H9 (cell line): ENCODE data around the gene ANAPC2. TPM values are rescaled to one million over a fixed set of nuclear protein-coding genes. Genes with fewer than 3 reads are reported as not detected.

Experiments
- DNase-seq: peaks from one replicate; pipeline ENCODE4 v3.0.0-alpha.2; 2017
- H2AFZ ChIP-seq: one replicate; pipeline ENCODE4 v1.6.1; 2013; ENCODE audit warnings: mild to moderate bottlenecking, low read length, control low read depth, moderate library complexity
- H2AK5ac ChIP-seq: 2 replicates; pipeline ENCODE4 v1.6.1; 2013; ENCODE audit warnings: low read length, control low read depth, mixed read lengths; ENCODE audit not compliant: insufficient read length
- H2BK120ac ChIP-seq: one replicate; pipeline ENCODE4 v1.6.1; 2013; ENCODE audit warnings: low read depth, mild to moderate bottlenecking, low read length, control low read depth, inconsistent platforms; ENCODE audit not compliant: poor library complexity, severe bottlenecking
- H2BK12ac ChIP-seq: 2 replicates; pipeline ENCODE4 v1.6.1; 2013; ENCODE audit warnings: low read length, control low read depth, mixed read lengths, low read depth; ENCODE audit not compliant: insufficient read length
- H2BK15ac ChIP-seq: 2 replicates; pipeline ENCODE4 v1.6.1; 2013; ENCODE audit warnings: low read depth, low read length, control low read depth
- H2BK20ac ChIP-seq: one replicate; pipeline ENCODE4 v1.6.1; 2013; ENCODE audit warnings: low read depth, mild to moderate bottlenecking, low read length, control low read depth, inconsistent platforms; ENCODE audit not compliant: poor library complexity, severe bottlenecking
- H2BK5ac ChIP-seq: 2 replicates; pipeline ENCODE4 v1.6.1; 2013; ENCODE audit warnings: low read length, control low read depth, mixed read lengths; ENCODE audit not compliant: insufficient read length
- H3K14ac ChIP-seq: 2 replicates; pipeline ENCODE4 v1.6.1; 2013; ENCODE audit warnings: low read length, control low read depth; ENCODE audit not compliant: insufficient read depth
- H3K18ac ChIP-seq: 2 replicates; pipeline ENCODE4 v1.6.1; 2013; ENCODE audit warnings: low read depth, mild to moderate bottlenecking, mixed read lengths, low read length, control low read depth; ENCODE audit not compliant: insufficient read length
- H3K23ac ChIP-seq: 2 replicates; pipeline ENCODE4 v1.6.1; 2013; ENCODE audit warnings: low read length, control low read depth, mixed read lengths, low read depth; ENCODE audit not compliant: insufficient read length
- H3K23me2 ChIP-seq: 2 replicates; pipeline ENCODE4 v1.6.1; 2013; ENCODE audit warnings: low read depth, mild to moderate bottlenecking, mixed read lengths, low read length, control low read depth; ENCODE audit not compliant: insufficient read length, poor library complexity, severe bottlenecking
- H3K27ac ChIP-seq: 2 replicates; pipeline ENCODE4 v1.5.1; 2013; ENCODE audit warnings: low read length, control low read depth, mixed read lengths, low read depth; ENCODE audit not compliant: insufficient read length
- H3K27me3 ChIP-seq: 2 replicates; pipeline ENCODE4 v1.6.1; 2013; ENCODE audit warnings: low read length, control low read depth, inconsistent platforms; ENCODE audit not compliant: insufficient read depth
- H3K4ac ChIP-seq: 2 replicates; pipeline ENCODE4 v1.6.1; 2013; ENCODE audit warnings: low read depth, mild to moderate bottlenecking, control low read depth, inconsistent platforms, low read length, moderate library complexity
- H3K4me1 ChIP-seq: 2 replicates; pipeline ENCODE4 v1.6.1; 2013; ENCODE audit warnings: low read length, control low read depth, inconsistent platforms; ENCODE audit not compliant: insufficient read depth
- H3K4me2 ChIP-seq: 2 replicates; pipeline ENCODE4 v1.6.1; 2013; ENCODE audit warnings: low read length, control low read depth, mixed read lengths; ENCODE audit not compliant: insufficient read length, insufficient read depth
- H3K56ac ChIP-seq: 2 replicates; pipeline ENCODE4 v1.6.1; 2013; ENCODE audit warnings: low read depth, mild to moderate bottlenecking, mixed read lengths, low read length, control low read depth; ENCODE audit not compliant: insufficient read length
- H3K79me1 ChIP-seq: 2 replicates; pipeline ENCODE4 v1.6.1; 2013; ENCODE audit warnings: low read depth, mild to moderate bottlenecking, moderate library complexity, low read length, control low read depth, inconsistent platforms; ENCODE audit not compliant: insufficient read depth, poor library complexity, severe bottlenecking
- H3K79me2 ChIP-seq: 2 replicates; pipeline ENCODE4 v1.6.1; 2013; ENCODE audit warnings: low read length, control low read depth, inconsistent platforms; ENCODE audit not compliant: insufficient read depth
- H3K9ac ChIP-seq: 2 replicates; pipeline ENCODE4 v1.6.1; 2013; ENCODE audit warnings: low read length, control low read depth, mixed read lengths; ENCODE audit not compliant: insufficient read length; ENCODE audit errors: extremely low read depth
- H3K9me3 ChIP-seq: one replicate; pipeline ENCODE4 v1.6.1; 2013; ENCODE audit warnings: low read depth, low read length, inconsistent platforms; ENCODE audit not compliant: control insufficient read depth
- H3T11ph ChIP-seq: one replicate; pipeline ENCODE4 v1.6.1; 2013; ENCODE audit warnings: mild to moderate bottlenecking, low read length, control low read depth, inconsistent platforms
- H4K20me1 ChIP-seq: one replicate; pipeline ENCODE4 v1.6.1; 2013; ENCODE audit not compliant: control insufficient read depth, insufficient read length, insufficient read depth
- H4K5ac ChIP-seq: 2 replicates; pipeline ENCODE4 v1.6.1; 2013; ENCODE audit warnings: low read depth, mild to moderate bottlenecking, mixed read lengths, low read length, control low read depth; ENCODE audit not compliant: insufficient read length
- H4K8ac ChIP-seq: replicated peaks from 2 replicates; pipeline ENCODE4 v1.6.1; 2013; ENCODE audit warnings: low read length, control low read depth, mixed read lengths, low read depth; ENCODE audit not compliant: insufficient read length
- H4K91ac ChIP-seq: 2 replicates; pipeline ENCODE4 v1.6.1; 2013; ENCODE audit warnings: low read depth, mild to moderate bottlenecking, moderate library complexity, mixed read lengths, low read length, control low read depth; ENCODE audit not compliant: insufficient read length
- H3K27ac Mint-ChIP-seq, 3 experiments: 2 replicates in 2 of 3; 3 replicates in 1 of 3; pipeline ENCODE4 v1.8.0; 2020 to 2021; ENCODE audit warnings: mixed read lengths in 3 of 3, mild to moderate bottlenecking in 1 of 3, moderate library complexity in 1 of 3
- H3K27me3 Mint-ChIP-seq: 2 replicates; pipeline ENCODE4 v1.8.0; 2021; ENCODE audit warnings: low read depth, mild to moderate bottlenecking, moderate library complexity, mixed read lengths
- H3K36me3 Mint-ChIP-seq, 3 experiments: 2 replicates in 2 of 3; 3 replicates in 1 of 3; pipeline ENCODE4 v1.8.0; 2020 to 2021; ENCODE audit warnings: low read depth in 3 of 3, mixed read lengths in 3 of 3; ENCODE audit not compliant: insufficient read depth in 1 of 3
- H3K4me1 Mint-ChIP-seq, 2 experiments: 2 replicates each; pipeline ENCODE4 v1.8.0; 2020; ENCODE audit warnings: mixed read lengths in 2 of 2
- H3K4me3 Mint-ChIP-seq, 2 experiments: 2 replicates in 1 of 2; 3 replicates in 1 of 2; pipeline ENCODE4 v1.8.0; 2020 to 2021; ENCODE audit warnings: mild to moderate bottlenecking in 2 of 2, mixed read lengths in 2 of 2, moderate library complexity in 1 of 2
- H3K9me3 Mint-ChIP-seq, 2 experiments: 2 replicates in 1 of 2; 3 replicates in 1 of 2; pipeline ENCODE4 v1.8.0; 2020; ENCODE audit warnings: mild to moderate bottlenecking in 2 of 2, mixed read lengths in 2 of 2, moderate library complexity in 1 of 2
- WGBS: extraction: QIAGEN DNeasy Blood & Tissue Kit; methylation state at CpG from one replicate; pipeline ENCODE4 v1.1.7; 2013; ENCODE audit warnings: missing lambda C conversion rate, low lambda C conversion rate, mixed read lengths; ENCODE audit not compliant: insufficient read length; ENCODE audit errors: extremely low coverage; 5-methylcytosine and 5-hydroxymethylcytosine counted together
- total RNA-seq: library from RNA; stranded (reverse); gene quantifications from 2 replicates; pipeline ENCODE4 v1.2.1, GENCODE V29; 2021
- TF ChIP-seq, protein P1 (sequence below): fragments of 200-600 bp; sonication (generic); conservative IDR thresholded peaks from 3 replicates; pipeline ENCODE4 v1.8.0; 2021; ENCODE audit warnings: antibody characterized with exemption, mild to moderate bottlenecking

Gene ANAPC2
- total RNA-seq, 1 experiment from 2014 or later, result 54.8 TPM

DNA sequence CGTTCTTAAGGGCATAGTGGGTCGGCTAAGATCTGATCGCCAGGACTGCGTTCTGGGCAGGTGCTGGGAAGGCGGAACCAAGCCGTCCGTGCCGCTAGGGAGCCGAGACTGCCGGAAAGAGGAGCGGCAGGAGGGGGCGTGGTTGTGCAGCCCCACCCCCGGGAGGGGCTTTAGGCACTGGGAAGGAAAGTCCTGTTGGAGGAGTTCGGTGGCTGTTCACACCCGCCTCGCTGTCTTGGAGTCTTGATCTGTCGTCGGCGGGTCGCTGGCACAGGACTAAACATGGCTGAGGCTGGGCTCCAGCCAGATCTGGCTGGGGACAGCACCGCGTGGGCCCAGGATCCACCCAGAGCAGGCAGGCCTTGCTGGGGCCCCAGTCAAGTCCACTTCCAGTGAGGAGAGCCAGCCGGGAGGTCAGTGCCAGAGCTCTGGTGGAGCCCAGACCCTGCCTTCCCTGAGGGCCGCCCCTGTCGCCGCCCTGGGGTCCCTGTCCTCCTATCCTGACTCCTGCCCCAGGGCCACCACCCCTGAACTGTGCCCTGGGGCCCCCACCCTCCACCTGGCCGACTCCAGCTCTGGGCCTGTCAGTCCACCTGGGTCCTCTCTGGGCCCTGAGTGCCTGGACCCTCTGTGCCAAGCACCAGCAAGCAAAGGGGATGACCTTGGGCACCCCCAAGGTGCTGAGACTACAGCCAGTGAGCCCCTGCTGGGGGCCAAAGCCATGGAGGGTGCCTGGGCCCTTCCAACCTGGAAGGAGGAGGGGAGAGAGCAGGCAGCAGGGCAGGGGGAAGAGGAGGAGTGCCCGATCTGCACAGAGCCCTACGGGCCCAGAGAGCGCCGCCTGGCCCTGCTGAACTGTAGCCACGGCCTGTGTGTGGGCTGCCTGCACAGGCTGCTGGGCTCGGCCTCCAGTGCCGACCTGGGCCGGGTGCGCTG, 29.2 kb upstream of the ANAPC2 start:
- H3T11ph ChIP-seq, result no peak overlapping the region
- no peaks in the 10 kb centered on the region; the same call in 1 of the 2 replicates for H3K4me1 ChIP-seq
- H3K56ac ChIP-seq, result no peak overlapping the region
- H4K91ac ChIP-seq, result no peak overlapping the region
- Mint-ChIP-seq H3K27me3 (no peaks in the 10 kb centered on the region), H3K4me3 (peak overlapping the region in 1 of 2 experiments; percentile 55; a peak in 1 of 5 replicates), H3K27ac (no peak overlapping the region), H3K36me3 (peaks cover 3 to 23% (median 10%) of the 10 kb centered on the region in 3 experiments; a peak in 5 of 7 replicates), H3K4me1 (peaks cover 4 to 5% of the 10 kb centered on the region in 2 experiments), H3K9me3 (no peaks in the 10 kb centered on the region)
- H3K27me3 ChIP-seq, result no peaks in the 10 kb centered on the region
- no peaks in the 10 kb centered on the region for H3K9me3 ChIP-seq
- peak; percentile 89 for DNase-seq
- H2AK5ac ChIP-seq, result no peak overlapping the region
- H2AFZ ChIP-seq, result no peak overlapping the region
- peaks cover 4% of the 10 kb centered on the region for H3K23me2 ChIP-seq
- H4K8ac ChIP-seq, result no peak overlapping the region
- H2BK120ac ChIP-seq, result no peak overlapping the region
- H2BK20ac ChIP-seq, result no peak overlapping the region
- H3K27ac ChIP-seq, result no peak overlapping the region
- H2BK12ac ChIP-seq, result no peak overlapping the region
- no peak overlapping the region for H2BK5ac ChIP-seq
- no peaks in the 10 kb centered on the region for H3K79me1 ChIP-seq
- no peak overlapping the region for H4K5ac ChIP-seq
- H2BK15ac ChIP-seq, result no peak overlapping the region
- H3K9ac ChIP-seq, result no peak overlapping the region
- no peak overlapping the region for H3K4me2 ChIP-seq
- no peak overlapping the region for H3K14ac ChIP-seq
- WGBS, result no CpG with 5 or more reads among the region's 36 CpGs
- TF ChIP-seq, protein P1, sequence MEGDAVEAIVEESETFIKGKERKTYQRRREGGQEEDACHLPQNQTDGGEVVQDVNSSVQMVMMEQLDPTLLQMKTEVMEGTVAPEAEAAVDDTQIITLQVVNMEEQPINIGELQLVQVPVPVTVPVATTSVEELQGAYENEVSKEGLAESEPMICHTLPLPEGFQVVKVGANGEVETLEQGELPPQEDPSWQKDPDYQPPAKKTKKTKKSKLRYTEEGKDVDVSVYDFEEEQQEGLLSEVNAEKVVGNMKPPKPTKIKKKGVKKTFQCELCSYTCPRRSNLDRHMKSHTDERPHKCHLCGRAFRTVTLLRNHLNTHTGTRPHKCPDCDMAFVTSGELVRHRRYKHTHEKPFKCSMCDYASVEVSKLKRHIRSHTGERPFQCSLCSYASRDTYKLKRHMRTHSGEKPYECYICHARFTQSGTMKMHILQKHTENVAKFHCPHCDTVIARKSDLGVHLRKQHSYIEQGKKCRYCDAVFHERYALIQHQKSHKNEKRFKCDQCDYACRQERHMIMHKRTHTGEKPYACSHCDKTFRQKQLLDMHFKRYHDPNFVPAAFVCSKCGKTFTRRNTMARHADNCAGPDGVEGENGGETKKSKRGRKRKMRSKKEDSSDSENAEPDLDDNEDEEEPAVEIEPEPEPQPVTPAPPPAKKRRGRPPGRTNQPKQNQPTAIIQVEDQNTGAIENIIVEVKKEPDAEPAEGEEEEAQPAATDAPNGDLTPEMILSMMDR, result no peak; the same call in 2 of the 3 replicates
- no peaks in the 10 kb centered on the region for H3K79me2 ChIP-seq
- H3K4ac ChIP-seq, result no peak overlapping the region
- H3K23ac ChIP-seq, result no peak overlapping the region
- no peak overlapping the region for H3K18ac ChIP-seq
- H4K20me1 ChIP-seq, result no peaks in the 10 kb centered on the region
